ENCODE data around the gene HDGFL3.
"Not testable (repeated sequence)": the region's sequence is repeated elsewhere in the genome, so short reads cannot be mapped to it uniquely, and the experiment has no call there.

The HDGFL3 gene

DNA sequence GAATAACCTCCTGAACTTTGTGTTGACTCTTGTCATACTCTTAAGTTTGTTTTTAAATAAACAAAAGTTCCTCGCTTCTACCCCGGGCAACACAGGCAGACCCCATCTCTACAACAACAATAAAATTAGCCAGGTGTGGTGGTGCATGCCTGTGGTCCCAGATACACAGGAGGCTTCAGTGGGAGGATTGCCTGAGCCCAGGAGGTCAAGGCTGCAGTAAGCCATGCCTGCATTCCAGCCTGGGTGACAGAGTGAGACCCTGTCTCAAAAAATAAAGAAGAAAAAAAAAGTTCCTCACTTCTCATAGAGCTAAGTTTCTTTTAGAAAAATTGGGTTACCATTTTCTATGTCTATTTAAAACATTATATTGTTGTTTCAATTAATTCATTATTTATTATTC lies 29.2 kb downstream of the HDGFL3 start:
- Histone ChIP-seq H3K9me3 (ENCODE audit: control insufficient read depth, low read length) (no peaks in the 10 kb centered on the region), H4K91ac (ENCODE audit: low read length) (no peak overlapping the region), H2AK5ac (ENCODE audit: low read length, severe bottlenecking) (no peak overlapping the region), H2BK15ac (ENCODE audit: low read depth, poor library complexity, severe bottlenecking) (no peak overlapping the region), H3K4me1 (ENCODE audit: control insufficient read depth, insufficient read depth, low read depth, low read length) (peaks cover 4% of the 10 kb centered on the region), H3K79me1 (replicated peaks; ENCODE audit: low read length, poor library complexity, severe bottlenecking) (peaks cover 24% of the 10 kb centered on the region), H2BK120ac (ENCODE audit: low read depth, low read length) (no peak overlapping the region), H2AFZ (ENCODE audit: low read depth, low read length) (no peak overlapping the region), H3K27ac (ENCODE audit: low read length, poor library complexity, severe bottlenecking) (no peak overlapping the region), H3K18ac (ENCODE audit: low read depth in 1 of 2, low read length in 2 of 2) (no peak overlapping the region), H3K14ac (ENCODE audit: low read length in 2 of 2) (no peak overlapping the region), H3K27me3 (ENCODE audit: control insufficient read depth in 1 of 2, insufficient read depth in 1 of 2, low read length in 2 of 2) (no peaks in the 10 kb centered on the region), H2BK5ac (ENCODE audit: low read depth, low read length, poor library complexity, severe bottlenecking) (no peak overlapping the region), H3K4ac (ENCODE audit: low read depth in 1 of 2, low read length in 2 of 2) (no peak overlapping the region), H3K4me2 (ENCODE audit: low read length, poor library complexity, severe bottlenecking) (no peak overlapping the region), H3K4me3 (ENCODE audit: insufficient read depth in 1 of 2, low read depth in 1 of 2, low read length in 2 of 2) (no peak overlapping the region), H4K8ac (ENCODE audit: low read length) (no peak overlapping the region), H3K23ac (ENCODE audit: low read length in 2 of 2) (no peak overlapping the region), H2BK12ac (ENCODE audit: low read length in 2 of 2) (no peak overlapping the region), H3K9ac (ENCODE audit: low read length) (no peak overlapping the region), H3K36me3 (ENCODE audit: control insufficient read depth in 1 of 2, insufficient read depth in 2 of 2, low read depth in 1 of 2, low read length in 2 of 2) (no peaks in the 10 kb centered on the region)
- 42% methylated on average over 2 of the region's 2 CpGs for WGBS
- no peak for DNase-seq

DNA sequence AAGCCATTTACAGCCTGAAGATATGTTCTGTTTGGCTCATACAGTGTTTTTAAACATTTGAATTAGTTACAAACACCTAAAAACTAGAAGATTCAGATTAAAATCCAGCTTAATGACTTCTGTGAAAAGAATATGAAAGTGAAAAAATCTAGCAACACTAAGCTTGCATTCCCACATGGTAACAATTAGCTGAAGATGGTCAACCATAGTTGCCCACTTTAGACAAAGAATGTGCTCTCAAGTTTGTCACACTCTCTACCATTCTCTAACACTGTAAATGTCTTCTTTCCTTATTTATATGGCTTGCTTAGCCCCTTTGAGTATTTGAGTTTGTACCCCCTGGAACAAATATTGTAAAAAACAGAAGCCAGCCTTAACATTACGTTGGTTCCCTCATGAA lies 32.7 kb downstream of the HDGFL3 start:
- Histone ChIP-seq H3K4me3 (ENCODE audit: insufficient read depth in 1 of 2, low read depth in 1 of 2, low read length in 2 of 2) (no peak overlapping the region), H2BK5ac (ENCODE audit: low read depth, low read length, poor library complexity, severe bottlenecking) (no peak overlapping the region), H2AK5ac (ENCODE audit: low read length, severe bottlenecking) (no peak overlapping the region), H3K36me3 (ENCODE audit: control insufficient read depth in 1 of 2, insufficient read depth in 2 of 2, low read depth in 1 of 2, low read length in 2 of 2) (no peaks in the 10 kb centered on the region), H2AFZ (ENCODE audit: low read depth, low read length) (no peak overlapping the region), H4K8ac (ENCODE audit: low read length) (no peak overlapping the region), H3K9me3 (ENCODE audit: control insufficient read depth, low read length) (no peaks in the 10 kb centered on the region), H3K4ac (ENCODE audit: low read depth in 1 of 2, low read length in 2 of 2) (no peak overlapping the region), H3K9ac (ENCODE audit: low read length) (no peak overlapping the region), H3K4me1 (ENCODE audit: control insufficient read depth, insufficient read depth, low read depth, low read length) (peaks cover 4% of the 10 kb centered on the region), H3K27ac (ENCODE audit: low read length, poor library complexity, severe bottlenecking) (no peak overlapping the region), H3K27me3 (ENCODE audit: control insufficient read depth in 1 of 2, insufficient read depth in 1 of 2, low read length in 2 of 2) (no peaks in the 10 kb centered on the region), H3K18ac (ENCODE audit: low read depth in 1 of 2, low read length in 2 of 2) (no peak overlapping the region), H2BK15ac (ENCODE audit: low read depth, poor library complexity, severe bottlenecking) (no peak overlapping the region), H2BK120ac (ENCODE audit: low read depth, low read length) (no peak overlapping the region), H4K91ac (ENCODE audit: low read length) (no peak overlapping the region), H3K79me1 (replicated peaks; ENCODE audit: low read length, poor library complexity, severe bottlenecking) (peaks cover 25% of the 10 kb centered on the region), H3K4me2 (ENCODE audit: low read length, poor library complexity, severe bottlenecking) (no peak overlapping the region), H2BK12ac (ENCODE audit: low read length in 2 of 2) (no peak overlapping the region), H3K23ac (ENCODE audit: low read length in 2 of 2) (no peak overlapping the region), H3K14ac (ENCODE audit: low read length in 2 of 2) (no peak overlapping the region)
- WGBS: no CpG with 5 or more reads among the region's 1 CpG
- no peak for DNase-seq

DNA sequence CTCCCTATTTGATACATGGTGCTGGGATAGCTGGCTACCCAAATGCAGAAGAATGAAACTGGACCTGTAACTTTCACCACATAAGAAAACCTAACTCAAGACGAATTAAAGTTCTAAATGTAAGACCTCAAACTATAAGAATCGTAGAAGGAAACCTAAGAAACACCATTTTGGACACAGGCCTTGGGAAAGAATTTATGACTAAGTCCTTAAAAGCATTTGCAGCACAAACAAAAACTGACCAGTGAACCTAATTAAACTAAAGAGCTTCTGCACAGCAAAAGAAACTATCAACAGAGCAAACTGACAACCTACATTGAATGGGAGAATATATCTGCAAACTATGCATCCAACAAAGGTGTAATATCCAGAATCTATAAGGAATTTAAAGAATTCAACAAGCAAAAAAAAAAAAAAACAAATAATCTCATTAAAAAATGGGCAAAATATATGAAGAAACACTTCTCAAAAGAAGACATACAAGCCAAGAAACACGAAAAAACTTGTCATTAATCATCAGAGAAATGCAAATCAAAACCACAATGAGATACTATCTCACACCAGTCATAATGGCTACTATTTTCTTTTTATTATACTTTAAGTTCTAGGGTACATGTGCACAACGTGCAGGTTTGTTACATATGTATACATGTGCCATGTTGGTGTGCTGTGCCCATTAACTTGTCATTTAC lies 37.0 kb downstream of the HDGFL3 start:
- Histone ChIP-seq H3K4me1 (ENCODE audit: control insufficient read depth, insufficient read depth, low read depth, low read length) (no peaks in the 10 kb centered on the region), H2AK5ac (ENCODE audit: low read length, severe bottlenecking) (no peak overlapping the region), H2AFZ (ENCODE audit: low read depth, low read length) (no peak overlapping the region), H4K8ac (ENCODE audit: low read length) (no peak overlapping the region), H2BK120ac (ENCODE audit: low read depth, low read length) (no peak overlapping the region), H3K4ac (ENCODE audit: low read depth in 1 of 2, low read length in 2 of 2) (no peak overlapping the region), H3K4me3 (ENCODE audit: insufficient read depth in 1 of 2, low read depth in 1 of 2, low read length in 2 of 2) (no peak overlapping the region), H3K23ac (ENCODE audit: low read length in 2 of 2) (no peak overlapping the region), H2BK15ac (ENCODE audit: low read depth, poor library complexity, severe bottlenecking) (no peak overlapping the region), H3K36me3 (ENCODE audit: control insufficient read depth in 1 of 2, insufficient read depth in 2 of 2, low read depth in 1 of 2, low read length in 2 of 2) (no peaks in the 10 kb centered on the region), H3K79me1 (replicated peaks; ENCODE audit: low read length, poor library complexity, severe bottlenecking) (peaks cover 10% of the 10 kb centered on the region), H3K27ac (ENCODE audit: low read length, poor library complexity, severe bottlenecking) (no peak overlapping the region), H3K27me3 (ENCODE audit: control insufficient read depth in 1 of 2, insufficient read depth in 1 of 2, low read length in 2 of 2) (no peaks in the 10 kb centered on the region), H2BK12ac (ENCODE audit: low read length in 2 of 2) (no peak overlapping the region), H3K14ac (ENCODE audit: low read length in 2 of 2) (no peak overlapping the region), H3K18ac (ENCODE audit: low read depth in 1 of 2, low read length in 2 of 2) (no peak overlapping the region), H3K9me3 (ENCODE audit: control insufficient read depth, low read length) (peaks cover 10% of the 10 kb centered on the region), H3K4me2 (ENCODE audit: low read length, poor library complexity, severe bottlenecking) (no peak overlapping the region), H2BK5ac (ENCODE audit: low read depth, low read length, poor library complexity, severe bottlenecking) (no peak overlapping the region), H4K91ac (ENCODE audit: low read length) (no peak overlapping the region), H3K9ac (ENCODE audit: low read length) (no peak overlapping the region)
- DNase-seq: peak; percentile 62
- 44% methylated on average over 3 of the region's 4 CpGs for WGBS

DNA sequence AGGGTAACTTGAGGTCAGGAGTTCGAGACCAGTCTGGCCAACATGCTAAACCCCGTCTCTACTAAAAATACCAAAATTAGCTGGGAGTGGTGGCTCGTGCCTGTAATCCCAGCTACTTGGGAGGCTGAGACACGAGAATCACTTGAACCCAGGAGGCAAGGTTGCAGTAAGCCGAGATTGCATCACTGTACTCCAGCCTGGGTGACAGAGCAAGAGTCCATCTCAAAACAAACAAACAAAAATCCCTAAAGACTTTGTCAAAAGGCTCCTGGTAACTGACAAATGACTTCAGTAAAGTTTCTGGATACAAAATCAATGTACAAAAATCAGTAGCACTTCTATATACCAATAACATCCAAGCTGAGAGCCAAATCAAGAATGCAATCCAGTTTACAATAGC lies 38.0 kb downstream of the HDGFL3 start:
- not testable (repeated sequence) for H2AFZ ChIP-seq (ENCODE audit: low read depth, low read length); H3K4me3 ChIP-seq (ENCODE audit: insufficient read depth in 1 of 2, low read depth in 1 of 2, low read length in 2 of 2); H3K36me3 ChIP-seq (ENCODE audit: control insufficient read depth in 1 of 2, insufficient read depth in 2 of 2, low read depth in 1 of 2, low read length in 2 of 2); H3K9ac ChIP-seq (ENCODE audit: low read length); H3K79me1 ChIP-seq (replicated peaks; ENCODE audit: low read length, poor library complexity, severe bottlenecking); H3K4me1 ChIP-seq (ENCODE audit: control insufficient read depth, insufficient read depth, low read depth, low read length); H4K91ac ChIP-seq (ENCODE audit: low read length); H3K14ac ChIP-seq (ENCODE audit: low read length in 2 of 2); H2BK120ac ChIP-seq (ENCODE audit: low read depth, low read length); H4K8ac ChIP-seq (ENCODE audit: low read length); H2BK5ac ChIP-seq (ENCODE audit: low read depth, low read length, poor library complexity, severe bottlenecking); H3K23ac ChIP-seq (ENCODE audit: low read length in 2 of 2); H2BK12ac ChIP-seq (ENCODE audit: low read length in 2 of 2); DNase-seq; H3K27me3 ChIP-seq (ENCODE audit: control insufficient read depth in 1 of 2, insufficient read depth in 1 of 2, low read length in 2 of 2); H3K27ac ChIP-seq (ENCODE audit: low read length, poor library complexity, severe bottlenecking); H3K4ac ChIP-seq (ENCODE audit: low read depth in 1 of 2, low read length in 2 of 2); H3K18ac ChIP-seq (ENCODE audit: low read depth in 1 of 2, low read length in 2 of 2); H2BK15ac ChIP-seq (ENCODE audit: low read depth, poor library complexity, severe bottlenecking); H2AK5ac ChIP-seq (ENCODE audit: low read length, severe bottlenecking); H3K4me2 ChIP-seq (ENCODE audit: low read length, poor library complexity, severe bottlenecking)
- WGBS: 99% methylated on average over 5 of the region's 5 CpGs
- peaks cover 10% of the 10 kb centered on the region for H3K9me3 ChIP-seq (ENCODE audit: control insufficient read depth, low read length)
